Left cardiac atrium (tissue), 4 donors: ENCODE measurements around the gene ADAD2. TPM values are rescaled to one million over a fixed set of nuclear protein-coding genes. Genes with fewer than 3 reads are reported as not detected.
A peak's percentile ranks its signal among the peaks of the same experiment; 100 is the strongest.
"Not testable (repeated sequence)": the region's sequence is repeated elsewhere in the genome, so short reads cannot be mapped to it uniquely, and the experiment has no call there.

Source experiments
- ATAC-seq, 2 donors: fragments of 200-7000 bp; cut with Tn5 transposase; one replicate each; pipeline ENCODE4 v1.9.1; 2020; ENCODE audit warnings: mild to moderate bottlenecking in 2 of 2, moderate library complexity in 2 of 2
- DNase-seq: peaks from one replicate; pipeline ENCODE4 v3.0.0-alpha.2; 2020
- intact Hi-C, 2 donors: fragments of 100-400 bp; cut with DNase I; formaldehyde crosslinking; loops; one replicate each; pipeline versions ENCODE4 v1.14.1 to v1.15.1; 2022 to 2023
- total RNA-seq, 2 donors: library from RNA; stranded (reverse); fragmentation: NEBNext Ultra II Directional; extraction: Animal tissue kit (Norgen Biotek cat#: 25700); gene quantifications; one replicate each; pipeline ENCODE4 v1.2.1, GENCODE V29; 2021
- donor health status: DM: no; HTN: yes; CAD: no.
- donor health status: DM: no; HTN: yes; CAD: no; lungs with severe emphysema.
- donor health status: DM: yes; HTN: yes; CAD: no.
- donor health status: Dilated cardiomyopathy.

Gene ADAD2
- total RNA-seq, 2 donors from 2014 or later: 0.59 TPM; not detected in 1

- ATAC-seq (peak in 1 of 2 donors; percentile 34), DNase-seq (no peak)
- intact Hi-C loops: no loop called here
Observed at GRCh38 chr16:84214451-84215066, 23.6 kb downstream of the ADAD2 start.

- intact Hi-C loops: no loop called here
- DNase-seq (no peak), ATAC-seq (no peak)
Observed at GRCh38 chr16:84215531-84215930, 24.6 kb downstream of the ADAD2 start.

GRCh38 chr16:84216144-84216543 lies 25.2 kb downstream of the ADAD2 start:
- DNase-seq, ATAC-seq, intact Hi-C loops: not testable (repeated sequence)

- DNase-seq (no peak), ATAC-seq (no peak)
- intact Hi-C loops: no loop called here
Observed at GRCh38 chr16:84218176-84218823, 27.3 kb downstream of the ADAD2 start.

- ATAC-seq (no peak), DNase-seq (no peak)
- intact Hi-C loops: no loop called here
Observed at GRCh38 chr16:84218956-84219355, 28.0 kb downstream of the ADAD2 start.

- intact Hi-C loops: no loop called here
- no peak for DNase-seq
- ATAC-seq: no peak
Observed at GRCh38 chr16:84220851-84221250, 29.9 kb downstream of the ADAD2 start.

- no peak for ATAC-seq
- DNase-seq: no peak
- intact Hi-C loops: no loop called here
Observed at GRCh38 chr16:84223456-84223855, 32.5 kb downstream of the ADAD2 start.

GRCh38 chr16:84224554-84224953 lies 33.6 kb downstream of the ADAD2 start:
- intact Hi-C loops: no loop called here
- ATAC-seq: no peak
- no peak for DNase-seq

GRCh38 chr16:84225126-84225525 lies 34.2 kb downstream of the ADAD2 start:
- DNase-seq (no peak), ATAC-seq (no peak)
- intact Hi-C loops: no loop called here

- intact Hi-C loops: no loop called here
- DNase-seq: no peak
- no peak for ATAC-seq
Observed at GRCh38 chr16:84225571-84225970, 34.6 kb downstream of the ADAD2 start.

- no peak for DNase-seq
- intact Hi-C loops: no loop called here
- no peak for ATAC-seq
Observed at GRCh38 chr16:84226026-84226425, 35.1 kb downstream of the ADAD2 start.

- intact Hi-C loops: no loop called here
- no peak for DNase-seq
- no peak for ATAC-seq
Observed at GRCh38 chr16:84227548-84227947, 36.6 kb downstream of the ADAD2 start.

GRCh38 chr16:84228256-84228838 lies 37.4 kb downstream of the ADAD2 start:
- intact Hi-C loops: no loop called here
- ATAC-seq (peak; percentile 92 to 97), DNase-seq (peak; percentile 86)

- no peak for ATAC-seq
- intact Hi-C loops: no loop called here
- no peak for DNase-seq
Observed at GRCh38 chr16:84229471-84229870, 38.5 kb downstream of the ADAD2 start.

GRCh38 chr16:84232060-84232459 lies 41.1 kb downstream of the ADAD2 start:
- intact Hi-C loops: no loop called here
- no peak for ATAC-seq
- DNase-seq: no peak

- no peak for ATAC-seq
- DNase-seq: no peak
- intact Hi-C loops: no loop called here
Observed at GRCh38 chr16:84232969-84233368, 42.0 kb downstream of the ADAD2 start.

- ATAC-seq (no peak), DNase-seq (no peak)
- intact Hi-C loops: no loop called here
Observed at GRCh38 chr16:84233748-84234147, 42.8 kb downstream of the ADAD2 start.

- DNase-seq: no peak
- ATAC-seq: peak in 1 of 2 donors; percentile 24
- intact Hi-C loops: no loop called here
Observed at GRCh38 chr16:84234321-84235241, 43.6 kb downstream of the ADAD2 start.

- intact Hi-C loops: no loop called here
- ATAC-seq (no peak), DNase-seq (no peak)
Observed at GRCh38 chr16:84236671-84237070, 45.7 kb downstream of the ADAD2 start.
